ENCODE results near the gene PKHD1.
A peak's percentile ranks its signal among the peaks of the same experiment; 100 is the strongest.

Gene PKHD1

GRCh38 chr6:51768087-51768486 lies 319.3 kb downstream of the PKHD1 start:
- DNase-seq (ENCODE audit: insufficient read length, low spot score) (no peak), FAIRE-seq (no peak)
- TF ChIP-seq CTCF (IDR thresholded peaks at IDR 0.05; ENCODE audit: insufficient read depth, missing control alignments) = no peak

DNA sequence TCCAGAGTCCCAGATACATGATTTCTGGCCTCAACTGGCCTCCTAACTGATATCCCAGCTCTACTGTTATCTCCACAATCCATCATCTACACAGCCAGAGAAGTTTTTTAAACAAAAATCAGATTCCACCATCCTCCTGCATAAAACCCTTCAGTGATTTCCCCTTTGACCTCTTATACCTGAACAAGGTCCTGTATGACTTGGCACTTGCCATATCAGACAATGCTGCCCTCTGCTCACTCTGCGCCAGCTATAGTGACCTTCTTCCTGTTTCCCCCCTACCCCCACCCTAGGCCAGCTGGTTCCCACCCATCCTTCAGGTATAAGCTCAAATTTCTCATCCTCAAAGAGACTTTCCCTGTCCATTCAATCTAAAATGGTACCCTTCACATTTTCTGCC lies 322.2 kb downstream of the PKHD1 start:
- no peak for FAIRE-seq
- no peak for TF ChIP-seq CTCF (IDR thresholded peaks at IDR 0.05; ENCODE audit: insufficient read depth, missing control alignments)
- DNase-seq (ENCODE audit: insufficient read length, low spot score) = no peak

GRCh38 chr6:51753635-51754034 lies 333.8 kb downstream of the PKHD1 start:
- FAIRE-seq = no peak

DNA sequence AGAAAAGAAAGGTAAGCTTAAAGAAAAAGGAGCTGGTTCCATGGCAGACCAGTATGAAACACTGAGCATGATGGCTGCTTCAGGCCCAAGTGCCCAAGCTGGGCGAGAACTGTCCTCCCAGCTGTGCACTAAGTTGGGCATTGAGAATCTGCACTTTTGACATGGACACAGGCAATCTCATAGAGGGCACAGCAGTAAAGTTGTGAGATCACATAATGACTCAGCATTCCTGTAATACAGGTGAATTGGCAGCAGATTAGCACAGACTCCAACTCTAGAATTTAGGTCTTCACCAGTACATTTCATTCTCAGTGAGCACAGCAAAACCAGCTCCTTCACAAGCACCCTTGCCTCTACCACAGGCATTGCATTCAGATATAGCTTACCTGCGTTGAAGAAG lies 343.4 kb downstream of the PKHD1 start:
- TF ChIP-seq CTCF (IDR thresholded peaks at IDR 0.05; ENCODE audit: insufficient read depth, missing control alignments) = no peak
- FAIRE-seq (no peak), DNase-seq (ENCODE audit: insufficient read length, low spot score) (no peak)

More at GRCh38 chr6:51753635-51754034, 333.8 kb downstream of the PKHD1 start:
- DNase-seq (ENCODE audit: insufficient read length, low spot score) = no peak
- TF ChIP-seq CTCF (IDR thresholded peaks at IDR 0.05; ENCODE audit: insufficient read depth, missing control alignments) = peak; percentile 49

GRCh38 chr6:51740658-51741057 lies 346.8 kb downstream of the PKHD1 start:
- no peak for TF ChIP-seq CTCF (IDR thresholded peaks at IDR 0.05; ENCODE audit: insufficient read depth, missing control alignments)
- FAIRE-seq = no peak
- no peak for DNase-seq (ENCODE audit: insufficient read length, low spot score)

- no peak for TF ChIP-seq CTCF (IDR thresholded peaks at IDR 0.05; ENCODE audit: insufficient read depth, missing control alignments)
- DNase-seq (ENCODE audit: insufficient read length, low spot score) (no peak), FAIRE-seq (no peak)
Observed at GRCh38 chr6:51738614-51739013, 348.8 kb downstream of the PKHD1 start.

DNA sequence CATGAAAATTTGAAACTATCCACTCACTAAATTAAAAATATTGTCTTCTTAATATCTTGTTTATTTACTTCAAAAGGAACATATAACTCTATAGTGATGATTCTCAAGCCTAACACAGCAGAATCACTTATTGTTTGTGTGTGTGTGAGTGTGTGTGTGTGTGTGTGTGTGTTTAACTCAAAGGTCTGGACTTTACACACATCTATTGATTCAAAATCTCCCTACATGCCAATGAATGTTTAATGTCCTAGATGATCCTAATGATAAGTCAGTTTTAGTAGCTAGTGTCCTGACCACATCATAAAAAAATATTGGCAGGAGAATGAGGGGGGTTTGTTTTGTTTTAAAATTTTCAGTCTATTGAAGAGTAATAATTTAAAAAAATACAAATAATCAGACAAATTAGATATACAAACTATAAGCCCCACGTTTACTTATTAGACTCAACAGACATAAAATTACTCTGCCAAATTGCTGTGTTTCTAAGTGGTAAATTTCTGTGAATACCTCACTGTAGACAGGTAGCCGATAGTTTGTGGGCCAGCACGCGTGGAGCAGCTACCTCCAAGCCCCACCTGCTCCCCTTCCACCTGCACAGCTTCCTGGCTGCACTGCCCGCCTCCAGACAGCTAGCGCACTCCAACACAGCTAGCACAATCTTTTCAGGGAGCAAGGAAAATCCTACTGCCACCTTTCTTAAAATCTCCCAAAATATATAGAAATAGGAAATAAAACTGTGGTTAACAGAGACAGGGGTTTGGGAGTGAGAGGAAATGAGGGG lies 349.6 kb downstream of the PKHD1 start:
- FAIRE-seq = no peak
- DNase-seq (ENCODE audit: insufficient read length, low spot score) = no peak
- no peak for TF ChIP-seq CTCF (IDR thresholded peaks at IDR 0.05; ENCODE audit: insufficient read depth, missing control alignments)
